Tibial nerve (tissue), 4 donors: Measurements from ENCODE around the gene LRRC4C. TPM values are rescaled to one million over a fixed set of nuclear protein-coding genes. Genes with fewer than 3 reads are reported as not detected.

ENCODE experiments used
- DNase-seq, 2 donors: peaks; one replicate each; pipeline ENCODE4 v3.0.0-alpha.2; 2019; ENCODE audit warnings: low spot score in 2 of 2
- H3K27ac ChIP-seq, 4 donors: fragments of 200-600 bp; sonication (generic) in 3 of 4; one replicate each; pipeline ENCODE4 v1.5.1; 2017 to 2019; ENCODE audit warnings: mild to moderate bottlenecking in 1 of 4
- H3K27me3 ChIP-seq, 2 donors: fragments of 200-600 bp; sonication (generic) in 1 of 2; one replicate each; pipeline versions ENCODE4 v1.5.1 to v1.6.0; 2017 to 2019
- H3K36me3 ChIP-seq, 3 donors: fragments of 200-600 bp; sonication (generic); one replicate each; pipeline ENCODE4 v1.5.1; 2018 to 2019
- H3K4me1 ChIP-seq, 4 donors: fragments of 200-600 bp; sonication (generic) in 3 of 4; one replicate each; pipeline ENCODE4 v1.5.1; 2017 to 2019
- H3K4me3 ChIP-seq, 4 donors: fragments of 200-600 bp; sonication (generic) in 3 of 4; one replicate each; pipeline ENCODE4 v1.5.1; 2017 to 2019; ENCODE audit warnings: mild to moderate bottlenecking in 1 of 4, moderate library complexity in 1 of 4
- H3K9me3 ChIP-seq, 4 donors: fragments of 200-600 bp; sonication (generic) in 3 of 4; one replicate each; pipeline ENCODE4 v1.5.1; 2017 to 2019
- EP300 ChIP-seq, 2 donors: sonication (generic); formaldehyde crosslinking; IDR thresholded peaks; one replicate each; pipeline ENCODE4 v1.6.1; 2017; ENCODE audit warnings: antibody characterized with exemption in 2 of 2, mild to moderate bottlenecking in 1 of 2
- POLR2A ChIP-seq, 2 donors: fragments of 450-650 bp; IDR thresholded peaks; one replicate each; pipeline ENCODE4 v1.6.1; 2017; ENCODE audit warnings: antibody characterized with exemption in 2 of 2, mild to moderate bottlenecking in 2 of 2, moderate library complexity in 2 of 2
- WGBS, 2 donors: methylation state at CpG; one replicate each; pipeline ENCODE4 v1.1.5; 2018; 5-methylcytosine and 5-hydroxymethylcytosine counted together
- total RNA-seq, 4 donors: library from RNA; depleted of rRNA; stranded (reverse); fragments of >200 nt; gene quantifications; one replicate each; pipeline ENCODE4 v1.1.0, GENCODE V29; 2016
- TF ChIP-seq, protein P1 (sequence below), 5 experiments: fragments of 200-600 bp in 3 of 5; fragments of 450-650 bp in 2 of 5; sonication (generic) in 3 of 5; IDR thresholded peaks; one replicate each; pipeline ENCODE4 v1.5.1; 2016 to 2019; ENCODE audit warnings: antibody characterized with exemption in 5 of 5, mild to moderate bottlenecking in 3 of 5, moderate library complexity in 2 of 5

LRRC4C gene
- total RNA-seq, 4 donors from 2014 or later = 7.1 to 15.7 (median 8.4) TPM

DNA sequence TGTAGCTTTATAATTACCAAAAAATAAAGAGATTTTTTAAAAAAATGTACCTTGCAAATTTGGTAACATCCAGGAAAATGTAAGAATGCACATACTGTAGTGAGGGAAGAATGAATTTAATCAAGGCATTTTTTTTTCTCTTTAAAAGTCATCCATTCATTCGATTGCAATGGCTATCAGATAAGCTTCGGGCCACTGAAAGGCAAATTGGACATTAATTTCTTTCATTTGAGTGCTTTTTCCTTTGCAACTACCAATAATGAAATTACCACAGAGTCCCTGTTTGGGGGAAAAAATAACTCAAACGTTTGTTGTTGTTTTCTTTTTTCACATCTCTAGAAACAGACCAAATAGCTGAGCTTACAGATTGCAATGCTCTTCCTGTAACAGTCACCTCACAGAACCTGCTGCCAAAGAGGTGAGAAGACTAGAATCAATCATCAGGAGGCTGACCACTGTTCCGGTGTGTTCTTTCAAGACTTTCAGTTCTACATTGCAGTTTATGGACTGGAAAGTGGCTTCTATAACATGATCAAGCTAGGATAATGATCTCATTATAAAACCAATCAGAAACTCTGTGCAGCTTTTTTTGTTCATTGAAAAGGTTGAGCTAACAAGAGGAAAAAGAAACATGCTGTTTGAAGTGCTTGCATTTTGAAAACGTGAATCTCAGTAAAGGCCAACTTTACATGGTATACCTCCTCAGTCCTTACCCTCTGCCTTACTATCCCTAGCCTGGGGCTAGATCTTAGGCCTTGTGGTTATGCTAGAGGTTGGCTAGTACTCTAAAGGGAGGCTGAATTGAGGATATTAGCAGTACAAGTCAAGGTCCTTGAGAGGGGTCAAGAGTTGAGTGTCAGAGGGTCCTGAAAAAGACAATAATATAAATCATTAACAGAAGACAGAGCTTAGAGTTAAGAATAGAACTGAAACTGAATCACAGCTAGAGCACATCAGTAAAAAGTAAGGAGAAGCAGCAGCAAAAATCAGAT lies 1276.1 kb downstream of the LRRC4C start:
- 52 to 55% methylated on average over 5 of the region's 5 CpGs for WGBS, 2 donors
- DNase-seq = no peak
- peak overlapping the region in 1 of 4 donors; percentile 16 for H3K27ac ChIP-seq
- H3K27me3 ChIP-seq = no peaks in the 10 kb centered on the region
- no peaks in the 10 kb centered on the region for H3K9me3 ChIP-seq
- H3K4me1 ChIP-seq = peaks cover 0 to 26% (median 0%) of the 10 kb centered on the region in 4 donors
- H3K4me3 ChIP-seq = no peak overlapping the region
- H3K36me3 ChIP-seq = no peaks in the 10 kb centered on the region
- TF ChIP-seq EP300 (IDR thresholded peaks at IDR 0.05) (no peak), POLR2A (IDR thresholded peaks at IDR 0.05) (no peak)
- TF ChIP-seq, protein P1, sequence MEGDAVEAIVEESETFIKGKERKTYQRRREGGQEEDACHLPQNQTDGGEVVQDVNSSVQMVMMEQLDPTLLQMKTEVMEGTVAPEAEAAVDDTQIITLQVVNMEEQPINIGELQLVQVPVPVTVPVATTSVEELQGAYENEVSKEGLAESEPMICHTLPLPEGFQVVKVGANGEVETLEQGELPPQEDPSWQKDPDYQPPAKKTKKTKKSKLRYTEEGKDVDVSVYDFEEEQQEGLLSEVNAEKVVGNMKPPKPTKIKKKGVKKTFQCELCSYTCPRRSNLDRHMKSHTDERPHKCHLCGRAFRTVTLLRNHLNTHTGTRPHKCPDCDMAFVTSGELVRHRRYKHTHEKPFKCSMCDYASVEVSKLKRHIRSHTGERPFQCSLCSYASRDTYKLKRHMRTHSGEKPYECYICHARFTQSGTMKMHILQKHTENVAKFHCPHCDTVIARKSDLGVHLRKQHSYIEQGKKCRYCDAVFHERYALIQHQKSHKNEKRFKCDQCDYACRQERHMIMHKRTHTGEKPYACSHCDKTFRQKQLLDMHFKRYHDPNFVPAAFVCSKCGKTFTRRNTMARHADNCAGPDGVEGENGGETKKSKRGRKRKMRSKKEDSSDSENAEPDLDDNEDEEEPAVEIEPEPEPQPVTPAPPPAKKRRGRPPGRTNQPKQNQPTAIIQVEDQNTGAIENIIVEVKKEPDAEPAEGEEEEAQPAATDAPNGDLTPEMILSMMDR (IDR thresholded peaks at IDR 0.05) = no peak

DNA sequence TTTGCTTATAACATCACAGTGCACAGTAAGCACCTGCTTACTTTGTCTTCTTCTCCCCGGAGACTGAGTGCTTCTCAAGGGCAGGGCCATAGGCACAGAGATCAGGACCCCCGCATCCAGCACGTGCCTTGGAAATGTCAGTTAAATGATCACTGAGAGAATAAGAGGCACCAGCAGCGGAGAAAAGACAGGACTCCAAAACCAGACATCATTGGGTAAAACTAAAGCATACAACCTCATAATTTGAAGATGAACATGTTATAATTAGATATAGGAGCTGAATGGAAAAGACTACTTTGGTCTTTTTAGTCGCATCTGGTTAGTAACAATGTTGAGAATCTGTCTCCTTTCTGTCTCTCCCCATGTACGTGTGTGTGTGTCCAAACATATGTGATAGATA lies 1279.9 kb downstream of the LRRC4C start:
- H3K4me3 ChIP-seq = no peak overlapping the region
- WGBS, 2 donors = 92 to 94% methylated on average over 6 of the region's 6 CpGs
- TF ChIP-seq EP300 (IDR thresholded peaks at IDR 0.05) = no peak
- TF ChIP-seq POLR2A (IDR thresholded peaks at IDR 0.05) = no peak
- TF ChIP-seq, protein P1 (IDR thresholded peaks at IDR 0.05) = no peak

GRCh38 chr11:40178470-40178869 lies 1281.0 kb downstream of the LRRC4C start:
- H3K4me1 ChIP-seq = no peaks in the 10 kb centered on the region
- no peaks in the 10 kb centered on the region for H3K36me3 ChIP-seq
- no peak for TF ChIP-seq EP300 (IDR thresholded peaks at IDR 0.05)
- TF ChIP-seq, protein P1 (IDR thresholded peaks at IDR 0.05) = no peak
- no peak for TF ChIP-seq POLR2A (IDR thresholded peaks at IDR 0.05)
- no peak for DNase-seq
- WGBS, 2 donors = 61 to 74% methylated on average over 2 of the region's 2 CpGs
- no peaks in the 10 kb centered on the region for H3K9me3 ChIP-seq
- H3K4me3 ChIP-seq = no peak overlapping the region
- H3K27me3 ChIP-seq = no peaks in the 10 kb centered on the region
- no peak overlapping the region for H3K27ac ChIP-seq

More for the DNA sequence above, 1279.9 kb downstream of the LRRC4C start:
- DNase-seq = no peak
- H3K27me3 ChIP-seq = no peaks in the 10 kb centered on the region
- H3K27ac ChIP-seq = no peak overlapping the region
- H3K9me3 ChIP-seq = no peaks in the 10 kb centered on the region
- no peaks in the 10 kb centered on the region for H3K4me1 ChIP-seq
- no peaks in the 10 kb centered on the region for H3K36me3 ChIP-seq

DNA sequence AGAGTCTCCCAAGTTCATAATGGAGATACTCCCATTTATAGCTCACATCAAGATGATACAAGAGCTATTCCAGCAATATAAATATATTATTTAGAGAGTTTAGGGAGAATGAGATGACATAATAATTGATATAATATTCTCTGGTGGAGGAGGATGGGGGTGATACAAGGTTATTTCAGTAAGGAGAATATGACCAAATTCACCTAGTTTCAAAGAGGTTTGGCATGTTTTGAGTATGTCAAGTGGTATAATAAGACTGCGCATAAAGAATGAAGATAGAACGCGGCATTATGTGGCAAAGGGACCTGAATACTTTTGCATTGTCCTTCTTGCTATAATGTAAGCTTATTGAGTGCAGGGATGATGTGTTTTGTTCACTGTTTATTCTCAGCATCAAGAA lies 1283.5 kb downstream of the LRRC4C start:
- no peaks in the 10 kb centered on the region for H3K4me1 ChIP-seq
- 94 to 99% methylated on average over 3 of the region's 3 CpGs for WGBS, 2 donors
- no peak overlapping the region for H3K4me3 ChIP-seq
- no peaks in the 10 kb centered on the region for H3K27me3 ChIP-seq
- H3K27ac ChIP-seq = no peak overlapping the region
- no peaks in the 10 kb centered on the region for H3K36me3 ChIP-seq
- H3K9me3 ChIP-seq = no peaks in the 10 kb centered on the region
- no peak for DNase-seq
- TF ChIP-seq, protein P1 (IDR thresholded peaks at IDR 0.05) = no peak
- TF ChIP-seq EP300 (IDR thresholded peaks at IDR 0.05) = no peak
- TF ChIP-seq POLR2A (IDR thresholded peaks at IDR 0.05) = no peak

DNA sequence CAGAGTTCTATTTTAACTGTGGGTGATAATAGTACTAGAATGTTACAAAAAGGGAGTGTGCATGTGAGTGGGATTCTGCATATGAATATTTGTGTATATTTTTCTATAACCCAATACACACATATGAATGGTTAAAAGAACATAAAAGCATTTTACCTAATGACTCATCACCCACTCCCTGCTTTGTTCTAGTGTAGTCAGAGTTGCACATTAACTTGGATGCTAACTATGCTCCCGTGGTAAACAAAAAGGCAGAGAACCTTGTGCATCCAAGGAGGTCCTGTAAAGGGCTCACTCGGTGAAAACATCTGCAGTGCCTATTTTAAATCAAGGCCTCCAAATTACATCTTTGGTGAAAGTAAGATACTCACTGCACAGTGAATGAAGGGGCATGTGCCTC lies 1289.4 kb downstream of the LRRC4C start:
- Histone ChIP-seq H3K27me3 (no peaks in the 10 kb centered on the region), H3K36me3 (peaks cover 0 to 6% (median 0%) of the 10 kb centered on the region in 3 donors), H3K4me1 (no peaks in the 10 kb centered on the region), H3K4me3 (no peak overlapping the region), H3K27ac (no peak overlapping the region), H3K9me3 (peaks cover 0 to 18% (median 2%) of the 10 kb centered on the region in 4 donors)
- 38 to 40% methylated on average over 2 of the region's 2 CpGs for WGBS, 2 donors
- no peak for DNase-seq
- TF ChIP-seq, protein P1 (IDR thresholded peaks at IDR 0.05) = no peak
- TF ChIP-seq POLR2A (IDR thresholded peaks at IDR 0.05) (no peak), EP300 (IDR thresholded peaks at IDR 0.05) (no peak)
